Tibial artery (tissue), 4 donors: Measurements from ENCODE around the gene APOBR.

ENCODE experiments used
- DNase-seq, 2 donors: peaks; one replicate each; pipeline ENCODE4 v3.0.0-alpha.2; 2019
- H3K27ac ChIP-seq, 2 donors: fragments of 200-600 bp; sonication (generic) in 1 of 2; 1 replicate in 1 of 2; 2 replicates in 1 of 2; pipeline ENCODE4 v1.5.1; 2018 to 2019; ENCODE audit warnings: mild to moderate bottlenecking in 1 of 2
- H3K27me3 ChIP-seq, 2 donors: fragments of 200-600 bp; sonication (generic) in 1 of 2; one replicate each; pipeline versions ENCODE4 v1.5.1 to v1.6.0; 2016 to 2019
- H3K36me3 ChIP-seq, 3 donors: fragments of 200-600 bp; sonication (generic) in 2 of 3; one replicate each; pipeline ENCODE4 v1.5.1; 2016 to 2019; ENCODE audit warnings: mild to moderate bottlenecking in 2 of 3
- H3K4me1 ChIP-seq, 4 donors: fragments of 200-600 bp; sonication (generic) in 2 of 4; 1 replicate in 3 of 4; 2 replicates in 1 of 4; pipeline ENCODE4 v1.5.1; 2016 to 2019
- H3K4me3 ChIP-seq, 2 donors: fragments of 200-600 bp; sonication (generic) in 1 of 2; 1 replicate in 1 of 2; 2 replicates in 1 of 2; pipeline ENCODE4 v1.5.1; 2018 to 2019; ENCODE audit warnings: mild to moderate bottlenecking in 2 of 2
- H3K9me3 ChIP-seq, 3 donors: fragments of 200-600 bp; sonication (generic) in 1 of 3; one replicate each; pipeline ENCODE4 v1.5.1; 2016 to 2019
- intact Hi-C: fragments of 100-400 bp; cut with DNase I; formaldehyde crosslinking; loops from one replicate; pipeline ENCODE4 v1.15.0; 2023; ENCODE audit warnings: low total_unique reads
- TF ChIP-seq, protein P1 (sequence below), 2 experiments: fragments of 200-600 bp in 1 of 2; fragments of 450-650 bp in 1 of 2; IDR thresholded peaks; one replicate each; pipeline ENCODE4 v1.5.1; 2017 to 2019; ENCODE audit warnings: antibody characterized with exemption in 2 of 2, mild to moderate bottlenecking in 1 of 2, moderate library complexity in 1 of 2

APOBR gene

DNA sequence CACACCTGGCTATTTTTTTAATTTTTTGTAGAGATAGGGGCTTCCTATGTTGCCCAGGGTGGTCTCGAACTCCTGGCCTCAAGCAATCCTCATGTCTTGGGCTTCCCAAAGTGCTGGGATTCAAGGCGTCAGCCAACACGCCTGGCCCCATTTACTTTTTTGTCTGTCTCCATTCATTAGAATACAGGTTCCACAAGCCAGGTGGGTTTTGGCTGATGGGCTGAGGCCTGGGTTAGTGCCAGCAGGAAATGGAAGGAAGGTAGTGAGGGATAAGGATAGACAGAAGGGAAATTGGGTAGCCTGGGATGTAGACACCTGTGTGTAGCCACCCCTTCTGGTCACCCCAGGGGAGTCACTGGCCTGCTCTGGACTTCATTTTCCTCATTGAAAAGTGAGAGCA, 16.6 kb downstream of the APOBR start:
- Histone ChIP-seq H3K4me1 (no peaks in the 10 kb centered on the region), H3K27ac (no peak overlapping the region), H3K4me3 (no peak overlapping the region), H3K9me3 (no peaks in the 10 kb centered on the region), H3K36me3 (no peaks in the 10 kb centered on the region), H3K27me3 (peaks cover 0 to 24% of the 10 kb centered on the region in 2 donors)
- intact Hi-C loops: no loop called here
- TF ChIP-seq, protein P1, sequence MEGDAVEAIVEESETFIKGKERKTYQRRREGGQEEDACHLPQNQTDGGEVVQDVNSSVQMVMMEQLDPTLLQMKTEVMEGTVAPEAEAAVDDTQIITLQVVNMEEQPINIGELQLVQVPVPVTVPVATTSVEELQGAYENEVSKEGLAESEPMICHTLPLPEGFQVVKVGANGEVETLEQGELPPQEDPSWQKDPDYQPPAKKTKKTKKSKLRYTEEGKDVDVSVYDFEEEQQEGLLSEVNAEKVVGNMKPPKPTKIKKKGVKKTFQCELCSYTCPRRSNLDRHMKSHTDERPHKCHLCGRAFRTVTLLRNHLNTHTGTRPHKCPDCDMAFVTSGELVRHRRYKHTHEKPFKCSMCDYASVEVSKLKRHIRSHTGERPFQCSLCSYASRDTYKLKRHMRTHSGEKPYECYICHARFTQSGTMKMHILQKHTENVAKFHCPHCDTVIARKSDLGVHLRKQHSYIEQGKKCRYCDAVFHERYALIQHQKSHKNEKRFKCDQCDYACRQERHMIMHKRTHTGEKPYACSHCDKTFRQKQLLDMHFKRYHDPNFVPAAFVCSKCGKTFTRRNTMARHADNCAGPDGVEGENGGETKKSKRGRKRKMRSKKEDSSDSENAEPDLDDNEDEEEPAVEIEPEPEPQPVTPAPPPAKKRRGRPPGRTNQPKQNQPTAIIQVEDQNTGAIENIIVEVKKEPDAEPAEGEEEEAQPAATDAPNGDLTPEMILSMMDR (IDR thresholded peaks at IDR 0.05): no peak
- DNase-seq: no peak

DNA sequence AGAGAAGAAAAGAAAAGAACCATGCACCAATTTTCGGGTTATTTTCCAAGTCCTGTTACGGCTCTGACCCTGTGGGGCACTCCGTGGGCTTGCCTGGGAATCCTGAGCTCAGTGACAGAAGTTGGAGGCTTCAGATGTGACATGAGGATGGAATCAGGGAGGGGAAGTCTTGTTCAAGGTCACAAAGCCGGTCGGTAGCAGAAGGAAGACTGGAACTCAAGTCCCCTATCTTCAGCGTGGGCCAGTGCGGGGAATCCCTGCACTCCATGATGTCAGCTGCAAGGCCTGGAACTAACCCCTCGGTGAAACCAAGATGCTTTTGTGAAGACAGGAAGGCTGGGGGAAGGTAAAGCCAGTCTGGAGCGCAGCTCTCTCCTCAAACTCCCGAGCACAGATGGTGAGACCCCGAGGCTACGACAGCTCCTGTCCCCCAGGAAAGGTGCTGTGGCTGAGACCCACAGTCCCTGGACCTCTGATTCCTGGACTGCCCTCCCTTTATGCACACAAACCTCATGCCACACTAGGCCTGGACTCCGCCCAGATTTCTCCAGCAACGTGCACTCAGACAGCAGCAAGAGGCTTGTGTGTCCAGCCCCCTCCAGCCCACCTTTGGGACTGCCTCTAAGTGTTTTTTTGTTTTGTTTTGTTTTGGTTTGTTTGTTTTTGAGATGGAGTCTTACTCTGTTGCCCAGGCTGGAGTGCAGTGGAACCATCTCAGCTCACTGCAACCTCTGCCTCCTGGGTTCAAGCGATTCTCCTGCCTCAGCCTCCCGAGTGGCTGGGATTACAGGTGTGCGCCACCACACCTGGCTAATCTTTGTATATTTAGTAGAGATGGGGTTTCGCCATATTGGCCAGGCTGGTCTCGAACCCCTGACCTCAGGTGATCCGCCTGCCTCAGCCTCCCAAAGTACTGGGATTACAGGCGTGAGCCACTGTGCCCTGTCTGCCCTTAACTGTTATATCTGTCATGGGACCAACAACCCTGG, 17.7 kb downstream of the APOBR start:
- Histone ChIP-seq H3K4me1 (no peaks in the 10 kb centered on the region), H3K36me3 (no peaks in the 10 kb centered on the region), H3K27me3 (peaks cover 0 to 13% of the 10 kb centered on the region in 2 donors), H3K9me3 (no peaks in the 10 kb centered on the region), H3K4me3 (no peak overlapping the region), H3K27ac (no peak overlapping the region)
- DNase-seq: no peak
- intact Hi-C loops: no loop called here
- TF ChIP-seq, protein P1 (IDR thresholded peaks at IDR 0.05): no peak

DNA sequence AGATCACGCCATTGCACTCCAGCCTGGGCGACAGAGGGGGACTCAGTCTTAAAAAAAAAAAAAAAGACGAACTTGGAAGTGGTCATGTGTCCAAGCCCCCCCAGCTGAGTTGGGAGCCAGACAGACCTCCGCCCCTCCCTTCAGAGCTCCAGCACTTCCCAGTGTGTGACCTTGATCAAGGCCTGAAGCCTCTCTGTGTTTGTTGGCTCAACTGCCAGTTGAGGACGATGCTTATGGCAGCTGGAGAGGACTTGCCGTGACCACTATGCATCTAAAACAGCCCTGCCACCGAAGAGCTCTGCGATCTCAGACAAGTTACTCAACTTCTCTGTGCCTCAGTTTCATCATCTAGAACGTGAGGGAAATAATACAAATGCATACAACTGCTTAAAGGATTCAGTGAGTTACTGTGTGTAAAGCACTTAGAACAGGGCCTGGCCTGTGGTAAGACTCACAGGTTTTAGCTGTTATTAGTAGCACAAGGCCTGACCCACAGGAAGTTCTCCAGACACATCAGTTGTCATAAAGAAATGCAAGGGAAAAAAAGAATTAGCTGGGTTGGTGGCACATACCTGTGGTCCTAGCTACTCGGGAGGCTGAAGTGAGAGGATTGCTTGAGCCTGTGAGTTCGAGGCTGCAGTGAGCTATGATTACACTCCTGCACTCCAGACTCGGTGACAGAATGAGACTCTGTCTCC, 19.2 kb downstream of the APOBR start:
- Histone ChIP-seq H3K4me3 (no peak overlapping the region), H3K27ac (no peak overlapping the region), H3K9me3 (no peaks in the 10 kb centered on the region), H3K4me1 (no peaks in the 10 kb centered on the region), H3K27me3 (no peaks in the 10 kb centered on the region), H3K36me3 (no peaks in the 10 kb centered on the region)
- TF ChIP-seq, protein P1 (IDR thresholded peaks at IDR 0.05): no peak
- intact Hi-C loops: no loop called here
- DNase-seq: no peak

DNA sequence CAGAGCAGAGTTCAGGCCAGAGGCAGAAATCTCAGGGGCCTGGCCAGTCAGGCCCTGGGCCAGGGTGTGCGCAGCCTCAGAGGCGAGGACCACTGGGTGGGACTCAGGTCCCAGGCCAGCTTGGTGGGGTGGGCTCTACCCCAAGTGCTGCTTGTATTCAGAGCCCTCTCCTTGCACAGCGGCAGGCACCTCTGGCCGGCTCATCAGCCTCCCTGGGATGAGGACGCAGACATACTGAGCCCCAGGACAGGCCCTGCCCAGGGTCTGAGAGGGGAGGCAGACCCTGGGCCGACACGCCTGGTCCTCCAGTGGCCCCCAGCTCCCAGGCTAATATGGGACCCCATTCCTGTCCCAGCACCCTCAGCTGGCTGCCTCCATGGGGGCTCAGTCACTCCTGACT, 19.8 kb downstream of the APOBR start:
- TF ChIP-seq, protein P1 (IDR thresholded peaks at IDR 0.05): no peak

DNA sequence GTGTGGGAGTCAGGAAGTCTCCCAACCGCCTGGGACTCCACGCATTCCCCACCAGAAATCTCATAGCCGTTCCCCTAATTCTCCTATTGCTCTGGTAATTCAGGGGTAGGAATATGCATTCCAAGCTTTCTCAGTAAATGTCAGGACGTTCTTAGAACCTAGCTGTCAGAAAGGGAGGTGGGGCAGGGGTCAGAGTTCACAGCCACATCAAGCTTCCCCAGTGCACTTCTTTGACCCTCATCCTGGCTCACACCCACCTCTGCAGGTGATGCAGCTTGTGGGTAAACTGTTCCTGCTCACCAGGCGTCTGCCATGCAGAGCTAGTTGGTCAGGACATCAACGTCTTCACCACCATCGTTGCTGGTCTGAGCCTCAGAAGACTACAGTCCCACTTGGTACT, 26.2 kb downstream of the APOBR start:
- Histone ChIP-seq H3K9me3 (no peaks in the 10 kb centered on the region), H3K4me3 (no peak overlapping the region), H3K36me3 (no peaks in the 10 kb centered on the region), H3K4me1 (peaks cover 0 to 6% (median 0%) of the 10 kb centered on the region in 4 donors), H3K27ac (no peak overlapping the region), H3K27me3 (no peaks in the 10 kb centered on the region)
- intact Hi-C loops: no loop called here
- TF ChIP-seq, protein P1 (IDR thresholded peaks at IDR 0.05): no peak
- DNase-seq: no peak

More for the DNA sequence above, 19.8 kb downstream of the APOBR start:
- DNase-seq: no peak
- Histone ChIP-seq H3K9me3 (no peaks in the 10 kb centered on the region), H3K4me1 (no peaks in the 10 kb centered on the region), H3K36me3 (no peaks in the 10 kb centered on the region), H3K4me3 (no peak overlapping the region), H3K27me3 (no peaks in the 10 kb centered on the region), H3K27ac (no peak overlapping the region)
- intact Hi-C loops: no loop called here
